IPS-15b (cell line): Measurements from ENCODE around the gene MPND.

Source experiments
- H3K27me3 ChIP-seq: one replicate; pipeline ENCODE4 v1.6.1; 2013; ENCODE audit warnings: low read length; ENCODE audit not compliant: control insufficient read depth, insufficient read depth
- H3K36me3 ChIP-seq: one replicate; pipeline ENCODE4 v1.6.1; 2013; ENCODE audit warnings: low read length; ENCODE audit not compliant: control insufficient read depth, insufficient read depth
- H3K4me1 ChIP-seq: one replicate; pipeline ENCODE4 v1.6.1; 2013; ENCODE audit warnings: mild to moderate bottlenecking, low read length; ENCODE audit not compliant: control insufficient read depth, insufficient read depth
- H3K4me3 ChIP-seq: one replicate; pipeline ENCODE4 v1.5.1; 2013; ENCODE audit warnings: low read depth, low read length
- H3K9ac ChIP-seq: one replicate; pipeline ENCODE4 v1.6.1; 2013; ENCODE audit warnings: low read depth, mild to moderate bottlenecking, low read length
- H3K9me3 ChIP-seq: one replicate; pipeline ENCODE4 v1.6.1; 2013; ENCODE audit warnings: mild to moderate bottlenecking, low read length; ENCODE audit not compliant: control insufficient read depth, insufficient read depth

MPND gene

DNA sequence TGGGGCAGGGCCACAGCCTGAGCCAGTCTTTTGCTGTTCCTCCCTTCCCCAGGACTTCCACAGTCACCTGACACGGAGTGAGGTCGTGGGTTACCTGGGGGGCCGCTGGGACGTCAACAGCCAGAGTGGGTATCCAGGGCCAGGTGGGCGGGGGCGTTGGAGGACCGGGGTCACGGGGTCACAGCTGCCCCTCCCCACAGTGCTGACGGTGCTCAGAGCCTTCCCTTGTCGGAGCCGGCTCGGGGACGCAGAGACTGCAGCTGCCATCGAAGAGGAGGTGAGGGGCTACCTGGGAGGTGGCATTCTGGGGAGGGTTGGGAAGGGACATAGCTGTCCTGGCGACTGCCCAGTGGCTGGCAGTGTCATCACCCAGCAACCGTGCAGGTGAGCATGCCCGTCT, 11.5 kb downstream of the MPND start:
- H3K4me1 ChIP-seq = no peaks in the 10 kb centered on the region
- no peak overlapping the region for H3K4me3 ChIP-seq
- no peaks in the 10 kb centered on the region for H3K9me3 ChIP-seq
- peaks cover 15% of the 10 kb centered on the region for H3K36me3 ChIP-seq
- no peaks in the 10 kb centered on the region for H3K27me3 ChIP-seq
- H3K9ac ChIP-seq = no peak overlapping the region

DNA sequence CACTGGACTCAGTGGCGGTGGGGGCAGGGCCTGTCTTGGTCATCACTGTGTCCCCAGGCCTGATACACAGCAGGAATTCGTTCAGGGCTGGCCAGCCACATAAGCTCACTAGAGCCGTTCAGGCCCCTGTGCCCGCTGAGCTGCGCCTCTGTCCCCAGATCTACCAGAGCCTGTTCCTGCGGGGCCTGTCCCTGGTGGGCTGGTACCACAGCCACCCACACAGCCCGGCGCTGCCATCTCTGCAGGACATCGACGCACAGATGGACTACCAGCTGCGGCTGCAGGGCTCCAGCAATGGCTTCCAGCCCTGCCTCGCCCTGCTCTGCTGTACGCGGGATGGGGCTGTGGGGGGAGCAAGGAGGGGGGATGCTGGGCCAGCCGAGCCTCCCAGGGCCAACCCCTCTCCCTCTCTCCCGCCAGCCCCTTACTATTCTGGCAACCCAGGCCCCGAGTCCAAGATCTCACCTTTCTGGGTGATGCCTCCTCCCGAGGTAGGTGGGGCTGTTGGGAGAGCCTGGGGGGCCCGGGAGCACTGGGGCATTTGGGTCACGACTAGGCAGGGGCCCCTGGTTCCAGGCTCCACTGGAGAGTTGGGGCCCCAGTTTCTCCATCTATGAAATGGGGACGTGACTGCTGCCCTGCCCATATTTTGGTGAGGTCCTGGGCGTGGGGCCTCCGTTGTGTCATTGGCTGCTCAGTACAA, 13.9 kb downstream of the MPND start:
- H3K27me3 ChIP-seq = no peaks in the 10 kb centered on the region

DNA sequence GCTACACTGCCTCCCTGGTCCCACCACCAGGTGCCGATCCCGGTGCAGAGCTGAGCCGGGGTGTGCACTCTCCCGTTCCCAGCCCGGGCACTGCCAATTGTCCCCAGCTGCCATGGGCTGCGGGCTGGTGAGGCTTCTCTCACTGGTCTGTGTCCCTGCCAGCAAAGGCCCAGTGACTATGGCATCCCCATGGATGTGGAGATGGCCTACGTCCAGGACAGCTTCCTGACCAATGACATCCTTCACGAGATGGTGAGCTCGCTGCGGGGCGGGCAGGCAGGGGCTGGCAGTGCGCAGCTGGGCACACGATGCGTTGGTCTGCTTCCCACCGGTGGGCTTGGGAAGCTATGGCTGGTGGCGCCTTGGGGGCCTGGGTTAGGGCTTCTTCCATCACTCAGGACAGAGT, 14.6 kb downstream of the MPND start:
- no peaks in the 10 kb centered on the region for H3K4me1 ChIP-seq
- no peaks in the 10 kb centered on the region for H3K9me3 ChIP-seq
- no peaks in the 10 kb centered on the region for H3K27me3 ChIP-seq
- peaks cover 30% of the 10 kb centered on the region for H3K36me3 ChIP-seq
- H3K4me3 ChIP-seq = no peak overlapping the region
- H3K9ac ChIP-seq = no peak overlapping the region

More for the DNA sequence above, 13.9 kb downstream of the MPND start:
- Histone ChIP-seq H3K4me3 (no peak overlapping the region), H3K4me1 (no peaks in the 10 kb centered on the region), H3K9me3 (no peaks in the 10 kb centered on the region), H3K9ac (no peak overlapping the region), H3K36me3 (peaks cover 24% of the 10 kb centered on the region)

DNA sequence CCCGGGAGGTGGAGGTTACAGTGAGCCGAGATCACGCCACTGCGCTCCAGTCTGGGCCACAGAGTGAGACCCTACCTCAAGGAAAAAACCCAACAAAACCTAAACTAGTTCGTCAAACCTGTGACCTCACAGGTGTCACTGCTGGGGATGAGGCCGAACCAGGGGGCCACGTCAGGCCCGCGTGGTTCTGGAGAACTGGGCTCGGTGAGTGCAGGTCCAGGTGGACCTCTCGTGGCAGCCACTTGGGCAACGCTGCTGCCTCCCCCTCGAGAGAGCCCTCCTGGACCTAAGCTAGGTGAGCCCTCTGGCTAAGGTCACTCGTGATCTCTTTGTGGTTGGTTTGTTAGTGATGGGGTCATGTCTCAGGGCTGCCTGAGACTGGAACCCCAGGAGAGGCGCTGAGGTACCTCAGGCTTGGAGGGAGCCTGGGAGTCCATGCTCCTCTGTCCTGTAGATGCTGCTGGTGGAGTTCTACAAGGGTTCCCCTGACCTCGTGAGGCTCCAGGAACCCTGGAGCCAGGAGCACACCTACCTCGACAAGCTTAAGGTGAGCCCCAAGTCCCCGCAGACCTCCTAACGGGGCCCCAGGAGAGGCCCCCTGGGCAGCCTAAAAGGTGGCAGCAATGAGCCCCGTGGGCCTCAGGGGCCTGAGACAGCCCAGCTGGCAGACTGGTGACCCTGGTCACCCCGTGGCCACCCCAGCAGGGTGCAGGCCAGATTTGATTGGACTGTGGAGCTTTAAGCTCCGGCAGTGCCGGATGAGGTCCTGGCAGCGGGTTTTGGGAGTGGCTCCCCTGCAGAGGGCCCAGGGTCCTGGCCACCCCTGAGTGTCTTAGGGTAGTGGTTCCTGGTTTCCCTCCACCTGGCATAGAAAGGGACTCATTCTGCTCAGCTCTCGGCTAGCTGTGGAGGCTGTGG, 15.6 kb downstream of the MPND start:
- H3K27me3 ChIP-seq = no peaks in the 10 kb centered on the region
- peaks cover 36% of the 10 kb centered on the region for H3K36me3 ChIP-seq
- H3K4me3 ChIP-seq = no peak overlapping the region
- no peaks in the 10 kb centered on the region for H3K4me1 ChIP-seq
- no peaks in the 10 kb centered on the region for H3K9me3 ChIP-seq
- no peak overlapping the region for H3K9ac ChIP-seq

DNA sequence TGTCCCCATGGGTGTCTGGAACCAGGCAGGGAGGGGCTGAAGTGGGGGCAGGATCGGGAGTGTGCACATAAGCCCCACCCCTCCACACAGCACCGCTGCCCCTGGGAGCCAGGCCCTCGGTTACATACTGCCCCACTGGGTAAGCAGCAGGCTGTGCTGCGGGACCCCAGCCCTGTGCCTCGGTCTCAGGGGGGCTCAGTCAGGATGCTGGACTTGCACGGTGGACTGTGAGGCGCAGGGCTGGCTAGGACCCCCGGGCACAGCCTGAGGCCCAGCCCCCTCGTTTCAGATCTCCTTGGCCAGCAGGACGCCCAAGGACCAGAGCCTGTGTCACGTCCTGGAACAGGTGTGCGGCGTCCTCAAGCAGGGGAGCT, 16.3 kb downstream of the MPND start:
- Histone ChIP-seq H3K4me1 (no peaks in the 10 kb centered on the region), H3K9ac (no peak overlapping the region), H3K9me3 (no peaks in the 10 kb centered on the region), H3K27me3 (no peaks in the 10 kb centered on the region), H3K4me3 (no peak overlapping the region), H3K36me3 (peaks cover 39% of the 10 kb centered on the region)

DNA sequence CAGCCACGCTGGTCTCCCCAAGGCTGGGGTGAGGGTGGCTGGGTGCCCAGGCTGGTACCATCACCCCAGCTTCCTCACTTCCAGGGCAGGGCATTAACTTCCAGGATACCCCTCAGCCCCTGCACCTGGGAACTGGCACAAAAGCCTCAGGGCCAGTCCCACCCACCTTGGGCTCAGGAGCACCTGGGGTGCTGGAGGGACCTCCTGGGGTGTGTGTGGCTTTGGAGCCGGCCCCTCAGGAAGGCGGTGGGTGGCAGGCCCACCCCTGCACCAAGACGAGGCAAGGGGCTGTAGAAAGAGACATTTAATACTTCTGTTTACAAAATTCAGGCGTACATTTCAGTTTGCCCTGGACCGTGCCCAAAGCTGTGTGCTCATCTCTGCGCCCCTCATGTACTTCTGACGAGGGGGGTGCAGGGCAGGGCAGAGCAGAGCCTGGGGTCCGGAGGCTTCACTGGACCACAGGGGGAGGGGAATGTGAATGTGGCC, 16.8 kb downstream of the MPND start:
- H3K4me1 ChIP-seq = no peaks in the 10 kb centered on the region
- H3K27me3 ChIP-seq = no peaks in the 10 kb centered on the region
- no peaks in the 10 kb centered on the region for H3K9me3 ChIP-seq
- H3K4me3 ChIP-seq = no peak overlapping the region
- H3K9ac ChIP-seq = no peak overlapping the region
- H3K36me3 ChIP-seq = peaks cover 41% of the 10 kb centered on the region

DNA sequence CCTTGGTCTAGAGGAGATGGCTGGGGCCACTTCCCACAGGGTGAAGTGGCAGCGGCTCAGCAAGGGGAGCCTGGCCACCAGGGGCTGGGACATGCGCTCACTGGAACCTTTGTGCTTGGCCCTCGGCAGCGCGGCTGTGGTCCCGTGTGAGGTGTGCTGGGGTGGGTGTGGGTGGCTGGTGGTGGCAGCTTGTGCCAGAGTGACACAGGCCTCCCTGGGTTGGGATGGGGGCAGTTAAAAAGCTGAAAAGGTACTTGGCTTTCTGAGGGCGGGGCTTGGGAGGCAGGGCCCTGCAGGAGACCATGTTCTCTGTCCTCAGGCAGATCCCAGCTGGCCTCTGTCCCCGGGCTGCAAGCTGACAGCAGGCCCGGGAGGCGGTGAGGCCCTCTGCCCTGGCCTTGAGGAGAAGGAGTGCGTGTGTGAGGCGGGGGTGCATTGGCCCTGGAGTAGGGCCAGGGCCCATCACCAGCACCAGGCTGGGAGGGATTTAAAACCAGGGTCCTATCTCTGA, 17.3 kb downstream of the MPND start:
- H3K4me3 ChIP-seq = no peak overlapping the region
- H3K9ac ChIP-seq = no peak overlapping the region
- H3K4me1 ChIP-seq = no peaks in the 10 kb centered on the region
- H3K36me3 ChIP-seq = peaks cover 44% of the 10 kb centered on the region
- H3K9me3 ChIP-seq = no peaks in the 10 kb centered on the region
- H3K27me3 ChIP-seq = no peaks in the 10 kb centered on the region

DNA sequence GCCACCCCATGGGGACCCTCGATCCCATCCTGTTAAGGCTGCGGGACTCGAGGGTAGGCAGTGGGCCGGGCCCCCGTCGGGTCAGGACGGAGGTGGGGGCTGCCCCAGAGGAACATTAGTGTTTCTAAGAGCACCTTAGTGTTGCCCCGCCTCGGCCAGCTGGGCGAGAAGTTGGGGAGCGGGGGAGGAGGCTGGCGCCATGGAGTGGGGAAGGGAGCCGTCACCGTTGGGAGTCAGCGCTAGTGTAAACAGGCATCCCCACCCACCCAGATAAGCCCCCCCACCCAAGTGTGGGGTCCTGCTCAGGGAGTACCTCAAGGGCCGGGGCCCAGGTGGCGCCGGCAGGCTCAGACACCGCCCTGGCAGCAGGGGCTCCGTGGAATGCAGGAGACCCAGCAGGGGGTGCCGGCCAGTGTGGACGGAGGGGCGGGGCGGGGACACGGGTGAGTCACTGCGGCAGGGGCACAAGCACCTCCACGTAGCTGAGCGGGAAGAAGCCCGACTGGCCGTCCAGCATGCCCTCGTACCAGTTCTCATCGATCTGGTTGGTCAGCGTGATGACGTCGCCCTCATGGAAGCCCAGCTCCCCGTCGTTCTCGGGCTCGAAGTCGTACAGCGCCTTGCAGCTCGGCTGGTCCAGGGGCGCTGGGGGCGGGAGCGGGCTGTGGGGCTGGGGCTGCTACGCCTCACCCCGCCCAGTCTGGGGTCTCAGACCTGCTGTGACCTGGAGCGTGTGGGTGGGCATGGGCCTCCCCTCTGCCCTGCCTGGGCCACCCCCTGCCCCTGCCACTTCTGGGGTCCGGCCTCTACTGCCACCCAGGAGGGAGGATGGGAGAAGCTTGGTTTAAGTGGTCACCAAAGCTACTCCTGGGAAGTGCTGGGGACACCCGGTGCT, 18.0 kb downstream of the MPND start:
- H3K4me3 ChIP-seq = no peak overlapping the region
- no peaks in the 10 kb centered on the region for H3K4me1 ChIP-seq
- no peaks in the 10 kb centered on the region for H3K27me3 ChIP-seq
- no peaks in the 10 kb centered on the region for H3K9me3 ChIP-seq
- H3K9ac ChIP-seq = no peak overlapping the region
- H3K36me3 ChIP-seq = peaks cover 51% of the 10 kb centered on the region

DNA sequence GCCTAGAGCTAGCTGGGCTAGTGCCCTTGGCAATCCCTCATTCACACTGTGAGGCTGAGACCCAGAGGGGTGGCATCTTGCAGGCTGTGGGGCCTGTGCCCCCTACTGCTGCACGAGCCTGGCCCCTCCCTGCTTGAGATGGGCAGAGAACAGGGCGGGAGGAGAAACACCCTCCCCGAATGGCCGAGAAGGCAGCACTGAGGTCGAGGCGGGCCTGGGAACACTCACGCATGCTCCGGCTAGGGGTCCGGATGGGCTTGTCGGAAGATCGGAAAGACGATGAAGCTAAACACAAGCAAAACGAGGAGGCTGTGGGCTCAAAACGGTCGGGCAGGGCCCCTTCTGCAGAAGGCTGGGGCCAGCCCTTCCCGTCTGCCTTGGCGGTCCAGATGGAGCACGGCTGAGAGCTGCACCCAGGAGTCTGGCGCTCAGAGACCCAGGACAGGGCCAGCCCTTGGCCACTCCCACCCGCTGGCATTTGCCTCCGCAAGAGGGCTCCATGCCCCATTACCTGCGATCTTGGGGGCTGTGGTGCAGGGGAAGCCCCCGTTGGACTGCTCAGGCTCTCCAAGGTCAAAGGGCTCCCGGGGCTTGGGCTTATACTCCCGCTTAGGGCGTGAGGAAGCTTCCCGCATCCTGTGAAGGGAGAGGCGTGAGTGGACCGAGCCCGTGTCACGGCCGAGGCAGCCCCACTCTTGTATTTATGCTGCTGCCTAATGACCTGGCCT, 18.9 kb downstream of the MPND start:
- Histone ChIP-seq H3K36me3 (peaks cover 51% of the 10 kb centered on the region), H3K9ac (no peak overlapping the region), H3K9me3 (no peaks in the 10 kb centered on the region), H3K4me3 (no peak overlapping the region), H3K4me1 (no peaks in the 10 kb centered on the region), H3K27me3 (no peaks in the 10 kb centered on the region)

DNA sequence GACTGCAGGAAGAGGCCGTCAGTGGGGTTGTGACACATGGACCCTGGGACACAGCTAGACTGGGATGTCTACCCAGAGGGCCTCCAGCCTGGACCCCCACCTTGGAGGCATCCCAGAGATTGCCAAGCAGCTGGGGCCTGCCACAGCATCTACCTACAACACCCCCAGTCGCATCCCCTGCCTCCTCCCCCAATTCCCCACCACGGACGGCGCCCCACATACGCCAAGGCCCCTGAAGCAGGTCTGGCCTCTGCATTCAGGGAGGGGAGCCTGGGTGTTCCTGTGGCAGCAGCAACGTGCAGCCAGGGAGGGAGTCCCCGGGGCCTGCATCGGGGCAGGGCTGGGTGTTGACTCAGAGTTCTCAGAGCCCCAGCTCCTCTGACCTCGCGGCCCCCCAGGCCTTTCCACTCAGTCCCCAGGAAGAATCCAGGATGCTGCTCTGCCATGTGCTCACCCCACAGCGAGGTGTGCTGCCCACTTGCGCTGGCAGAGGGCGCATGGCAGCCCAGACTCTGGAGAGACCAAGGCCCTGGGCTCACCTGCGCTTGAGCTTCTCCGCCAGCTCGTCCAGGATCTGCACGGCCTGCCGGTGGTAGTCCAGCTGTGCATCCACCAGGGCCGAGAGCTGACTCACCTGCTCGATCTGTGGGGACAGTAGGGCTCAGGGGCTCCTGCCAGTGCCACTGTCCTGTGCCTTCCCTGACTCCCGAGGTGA, 19.6 kb downstream of the MPND start:
- Histone ChIP-seq H3K27me3 (no peaks in the 10 kb centered on the region), H3K4me1 (no peaks in the 10 kb centered on the region), H3K36me3 (peaks cover 51% of the 10 kb centered on the region), H3K9ac (no peak overlapping the region), H3K4me3 (no peak overlapping the region), H3K9me3 (no peaks in the 10 kb centered on the region)
